Fibroblast of the aortic adventitia (primary cell): ENCODE results near the gene CD164L2. TPM values are rescaled to one million over a fixed set of nuclear protein-coding genes. Genes with fewer than 3 reads are reported as not detected.

Experiments used
- DNase-seq: peaks from one replicate; pipeline ENCODE4 v3.0.0-alpha.2; 2010; ENCODE audit warnings: low read depth
- H3K4me3 ChIP-seq: 2 replicates; pipeline ENCODE4 v1.5.1; 2011; ENCODE audit warnings: low read depth, mild to moderate bottlenecking, control low read depth, low read length, moderate library complexity
- CTCF ChIP-seq: IDR thresholded peaks from 2 replicates; pipeline ENCODE4 v1.5.1; 2011; ENCODE audit warnings: mild to moderate bottlenecking, low read length, control low read depth, inconsistent platforms; ENCODE audit not compliant: insufficient read depth
- total RNA-seq: library from RNA; depleted of rRNA; stranded (reverse); fragments of >200 nt; gene quantifications from 2 replicates; pipeline ENCODE4 v1.2.3, GENCODE V29; 2012; ENCODE audit warnings: low replicate concordance

The CD164L2 gene
- total RNA-seq, 1 donor = not detected

GRCh38 chr1:27427329-27427728 lies 44.2 kb upstream of the CD164L2 start:
- TF ChIP-seq CTCF = no peak
- DNase-seq = no peak
- H3K4me3 ChIP-seq = no peak overlapping the region

- H3K4me3 ChIP-seq = no peak overlapping the region
- TF ChIP-seq CTCF = no peak
- DNase-seq = no peak
Observed at GRCh38 chr1:27423709-27424108, 40.6 kb upstream of the CD164L2 start.

GRCh38 chr1:27418326-27419185 lies 35.4 kb upstream of the CD164L2 start:
- no peak overlapping the region for H3K4me3 ChIP-seq
- peak; percentile 93 for DNase-seq
- no peak for TF ChIP-seq CTCF

GRCh38 chr1:27417713-27418112 lies 34.6 kb upstream of the CD164L2 start:
- TF ChIP-seq CTCF = no peak
- no peak overlapping the region for H3K4me3 ChIP-seq

GRCh38 chr1:27416387-27417111 lies 33.4 kb upstream of the CD164L2 start:
- DNase-seq = peak; percentile 72
- no peak overlapping the region for H3K4me3 ChIP-seq
- peak; percentile 77 for TF ChIP-seq CTCF

More at GRCh38 chr1:27417713-27418112, 34.6 kb upstream of the CD164L2 start:
- no peak for DNase-seq

GRCh38 chr1:27414091-27414490 lies 31.0 kb upstream of the CD164L2 start:
- no peak for TF ChIP-seq CTCF
- DNase-seq = no peak
- H3K4me3 ChIP-seq = no peak overlapping the region
